NCI-H748 (cell line): ENCODE measurements around the gene RERE.

Experiments used
- DNase-seq: peaks from one replicate; lab custom pipeline; 2025; ENCODE audit not compliant: unreplicated experiment; lab: John Stamatoyannopoulos, UW

The RERE gene

DNA sequence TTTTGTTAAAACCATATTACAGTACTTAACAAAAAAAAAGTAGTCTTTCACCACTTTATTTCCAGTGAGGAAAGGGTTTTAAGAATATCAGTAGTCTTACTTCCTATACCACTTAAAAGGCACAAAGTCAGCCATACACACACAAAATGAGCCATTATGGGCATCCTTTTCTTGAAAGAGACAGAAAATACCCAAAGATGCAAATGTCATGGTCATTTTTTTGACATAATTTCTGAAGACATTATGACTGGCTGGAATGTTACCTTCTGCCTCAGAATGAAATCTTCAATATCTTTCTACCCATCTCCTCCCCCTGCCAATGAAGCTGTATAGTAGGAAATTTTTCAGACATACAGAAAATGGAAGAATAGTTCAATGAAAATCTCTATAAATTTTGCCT, 261.9 kb downstream of the RERE start:
- no peak for DNase-seq

GRCh38 chr1:8554956-8555534, 262.4 kb downstream of the RERE start:
- no peak for DNase-seq

DNA sequence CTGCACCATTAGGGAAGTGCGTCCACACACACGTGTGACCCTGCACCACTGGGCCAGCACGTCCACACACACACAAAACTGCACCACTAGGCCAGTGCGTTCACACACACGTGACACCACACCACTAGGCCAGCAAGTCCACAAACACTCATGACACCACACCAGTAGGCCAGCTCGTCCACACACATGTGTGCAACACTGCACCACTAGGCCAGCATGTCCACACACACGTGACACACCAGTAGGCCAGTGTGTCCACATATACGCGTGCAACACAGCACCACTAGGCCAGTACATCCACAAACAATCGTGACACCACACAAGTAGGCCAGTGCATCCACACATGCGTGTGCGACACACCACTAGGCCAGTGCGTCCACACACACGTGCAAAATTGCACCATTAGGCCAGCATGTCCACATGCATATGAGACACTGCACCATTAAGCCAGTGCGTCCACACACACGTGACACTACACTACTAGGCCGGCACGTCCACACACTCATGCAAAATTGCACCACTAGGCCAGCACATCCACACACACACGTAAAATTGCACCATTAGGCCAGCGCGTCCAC, 264.5 kb downstream of the RERE start:
- DNase-seq: no peak

DNA sequence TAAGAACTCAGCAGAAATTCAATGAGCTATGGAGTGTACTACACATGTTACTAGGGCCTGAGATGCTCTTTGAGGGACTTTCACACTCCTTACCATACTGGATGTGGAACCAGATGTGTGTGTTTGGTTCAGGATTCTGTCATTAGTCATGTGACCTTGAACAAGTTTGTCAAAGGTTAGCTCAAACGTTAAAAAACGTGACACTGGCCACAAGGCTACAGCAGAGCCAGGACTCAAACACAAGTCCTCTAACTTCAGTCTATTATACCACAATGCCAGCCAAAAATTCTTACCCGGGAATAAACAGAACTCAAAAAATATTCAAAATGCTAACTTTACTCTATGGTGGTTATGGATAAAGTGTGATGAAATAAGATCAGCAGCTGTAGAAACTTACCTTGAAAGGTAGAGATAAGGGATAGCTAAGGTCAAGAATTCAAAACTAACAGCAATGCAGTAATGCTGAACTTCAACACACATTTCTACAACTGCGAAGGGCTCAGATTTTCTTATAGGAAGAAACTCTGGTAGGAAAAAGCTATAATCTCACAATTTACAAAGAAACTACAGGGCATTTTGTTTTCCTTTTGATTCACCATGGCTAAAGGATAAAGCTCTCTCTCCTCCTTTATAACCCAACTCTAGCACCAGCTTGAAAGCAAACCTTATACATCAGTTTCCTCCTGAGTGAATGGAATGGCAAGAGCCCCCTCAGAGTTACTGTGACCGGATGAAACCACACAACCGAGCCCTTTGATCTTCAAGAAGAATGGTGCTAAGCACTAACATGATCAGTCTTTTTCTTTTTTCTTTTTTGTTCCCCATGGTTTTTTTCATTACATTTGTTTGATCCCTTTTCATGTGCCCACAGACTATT, 265.6 kb downstream of the RERE start:
- DNase-seq: no peak

GRCh38 chr1:8551057-8551456, 266.4 kb downstream of the RERE start:
- no peak for DNase-seq

GRCh38 chr1:8547791-8548190, 269.6 kb downstream of the RERE start:
- no peak for DNase-seq

DNA sequence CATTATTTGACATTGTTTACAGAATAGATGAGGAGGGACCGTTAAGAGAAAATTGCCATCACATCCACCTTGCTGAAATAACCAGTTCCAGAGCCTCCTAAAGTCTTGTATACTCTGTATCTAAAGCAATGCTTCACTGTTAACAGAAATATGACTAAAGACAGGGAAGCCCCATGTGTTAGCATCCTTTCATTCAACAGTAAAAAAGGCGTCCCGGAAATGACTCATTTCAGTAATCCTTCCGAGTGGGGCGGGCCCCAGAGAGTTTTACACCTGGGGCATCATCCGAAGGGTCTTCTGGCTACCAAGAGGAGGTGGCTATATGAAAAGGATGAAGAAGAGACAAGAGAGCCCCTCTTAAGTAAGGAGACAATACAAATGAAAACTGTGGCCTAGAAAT, 272.4 kb downstream of the RERE start:
- DNase-seq: no peak

- DNase-seq: no peak
Measured at GRCh38 chr1:8544644-8545043, 272.8 kb downstream of the RERE start.

DNA sequence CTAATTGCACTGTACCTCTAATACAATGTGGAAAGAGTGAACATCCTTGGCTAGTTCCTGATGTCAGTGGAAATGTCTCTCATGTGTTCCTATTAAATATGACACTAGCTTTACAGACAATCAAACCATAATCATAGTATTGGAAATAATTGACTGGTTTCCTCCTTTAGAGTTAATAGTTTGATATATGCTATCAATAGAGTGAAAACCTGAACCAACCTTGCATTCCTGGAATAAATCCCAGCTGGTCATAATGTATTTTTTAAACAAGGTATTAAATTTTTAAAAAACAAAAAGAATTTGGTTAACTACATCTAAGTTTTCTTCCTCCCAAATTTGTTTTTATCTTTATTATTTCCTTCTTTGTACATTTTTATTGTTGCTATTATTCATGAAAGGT, 273.5 kb downstream of the RERE start:
- DNase-seq: no peak

- DNase-seq: no peak
Measured at GRCh38 chr1:8541961-8542521, 275.4 kb downstream of the RERE start.

- DNase-seq: no peak
Measured at GRCh38 chr1:8540971-8541370, 276.5 kb downstream of the RERE start.

DNA sequence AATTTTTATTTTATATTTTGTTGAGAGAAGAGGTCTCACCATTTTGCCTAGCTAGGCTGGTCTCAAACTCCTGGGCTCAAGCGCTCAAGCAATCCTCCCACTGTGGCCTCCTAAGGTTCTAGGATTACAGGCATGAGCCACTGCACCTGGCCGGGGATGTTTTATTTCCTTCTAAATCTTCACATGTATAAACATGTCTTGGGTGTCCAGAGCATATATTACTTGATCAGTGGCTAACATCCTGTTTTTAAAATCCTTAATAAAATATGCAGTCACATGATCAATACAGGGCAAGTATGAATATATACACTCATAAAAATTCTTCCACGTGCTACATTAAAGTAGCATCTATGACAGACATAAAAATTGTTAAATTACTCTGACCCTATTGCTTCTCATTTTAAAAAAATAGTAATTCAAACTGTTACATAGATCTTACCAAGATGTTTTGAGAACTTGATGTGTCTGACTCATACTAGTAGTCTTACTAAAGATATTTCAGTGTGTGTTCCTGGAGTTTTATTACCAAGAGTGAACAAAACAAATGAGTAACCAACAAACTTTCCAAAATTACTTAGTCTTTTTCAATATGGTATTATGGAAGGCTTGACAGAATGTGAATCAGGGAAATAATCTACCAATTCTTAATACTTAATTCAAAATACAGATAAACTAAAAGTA, 277.0 kb downstream of the RERE start:
- DNase-seq: no peak

DNA sequence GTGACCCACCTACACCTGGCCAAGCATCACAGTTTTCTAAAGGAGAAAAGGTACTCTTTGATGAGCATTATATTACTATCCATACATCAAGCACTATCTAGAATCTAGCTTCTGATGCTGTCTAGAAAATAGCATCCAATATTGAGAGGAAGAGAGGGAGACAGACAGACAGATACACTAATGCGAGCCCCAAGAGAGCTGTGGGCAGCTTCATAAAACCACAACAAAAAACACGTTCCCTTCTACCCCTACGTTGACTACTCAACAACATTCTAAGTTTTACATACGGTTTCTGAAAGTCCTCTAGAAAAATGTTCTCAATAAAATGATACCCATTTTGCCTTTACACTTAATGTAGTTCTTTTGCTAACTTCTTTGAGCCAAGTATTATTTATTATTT, 277.8 kb downstream of the RERE start:
- DNase-seq: no peak

GRCh38 chr1:8538502-8538901, 278.9 kb downstream of the RERE start:
- DNase-seq: no peak

DNA sequence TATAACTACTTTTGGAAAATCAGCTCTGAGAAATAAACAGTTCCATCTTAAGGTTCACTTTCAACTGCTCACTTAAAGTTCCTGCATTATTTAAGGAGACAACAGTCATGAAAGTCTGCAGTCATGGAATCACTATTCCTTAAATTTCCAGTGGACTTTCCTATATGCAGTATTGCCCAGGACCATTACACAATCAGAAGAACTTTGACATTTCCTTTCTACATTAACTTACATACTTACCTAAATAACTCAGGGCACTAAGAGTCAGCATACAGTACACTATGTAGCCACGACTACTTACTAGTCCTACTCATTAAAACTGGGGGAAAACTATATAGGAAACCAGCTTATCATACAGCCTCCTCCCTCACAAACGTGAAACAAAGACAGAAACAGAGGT, 279.4 kb downstream of the RERE start:
- no peak for DNase-seq

- DNase-seq: no peak
Measured at GRCh38 chr1:8536515-8536914, 280.9 kb downstream of the RERE start.

GRCh38 chr1:8533907-8534306, 283.5 kb downstream of the RERE start:
- DNase-seq: no peak

DNA sequence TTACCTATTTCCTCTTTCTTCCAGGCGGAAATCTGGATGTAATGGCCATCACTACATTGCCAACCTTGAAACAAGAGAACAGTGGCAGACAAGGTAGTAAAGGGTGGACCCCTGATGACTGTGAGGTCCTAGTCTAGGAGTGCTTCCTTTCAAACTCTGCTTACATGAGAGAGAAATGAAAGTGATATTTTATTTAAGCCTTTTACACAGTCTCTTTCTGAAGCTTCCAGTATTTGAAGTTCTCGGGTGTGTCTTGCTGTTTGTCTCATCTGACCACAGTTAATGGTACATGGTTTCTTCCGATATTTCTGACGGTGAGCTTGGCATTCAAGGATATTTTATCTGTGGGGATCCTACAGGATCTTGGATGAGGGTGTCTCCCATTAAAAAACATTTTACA, 284.3 kb downstream of the RERE start:
- no peak for DNase-seq

GRCh38 chr1:8529901-8530300, 287.5 kb downstream of the RERE start:
- DNase-seq: no peak

- DNase-seq: no peak
Measured at GRCh38 chr1:8527941-8528340, 289.5 kb downstream of the RERE start.

- DNase-seq: peak; percentile 92
Measured at GRCh38 chr1:8525558-8526275, 291.7 kb downstream of the RERE start.
